Naive B cell (primary cell): Measurements from ENCODE around the gene POLL. TPM values are rescaled to one million over a fixed set of nuclear protein-coding genes. Genes with fewer than 3 reads are reported as not detected.
"Not testable (repeated sequence)": the region's sequence is repeated elsewhere in the genome, so short reads cannot be mapped to it uniquely, and the experiment has no call there.

Experiments
- ATAC-seq, 2 donors: fragments of 150-1000 bp; cut with Tn5 transposase; 2 replicates each; pipeline ENCODE4 v1.10.0; 2021; ENCODE audit warnings: low read depth in 2 of 2, mild to moderate bottlenecking in 2 of 2, moderate library complexity in 2 of 2
- DNase-seq: peaks from one replicate; pipeline ENCODE4 v3.0.0; 2022
- H3K27ac Mint-ChIP-seq, 6 donors: one replicate each; pipeline ENCODE4 v1.8.0; 2020 to 2022; ENCODE audit warnings: mild to moderate bottlenecking in 6 of 6, mixed read lengths in 6 of 6, moderate library complexity in 5 of 6, inconsistent platforms in 2 of 6
- H3K27me3 Mint-ChIP-seq, 3 donors: one replicate each; pipeline ENCODE4 v1.8.0; 2021 to 2022; ENCODE audit warnings: mixed read lengths in 3 of 3, mild to moderate bottlenecking in 1 of 3
- H3K36me3 Mint-ChIP-seq, 2 donors: one replicate each; pipeline ENCODE4 v1.8.0; 2020 to 2022; ENCODE audit warnings: mixed read lengths in 2 of 2, inconsistent platforms in 1 of 2, mild to moderate bottlenecking in 1 of 2
- H3K4me1 Mint-ChIP-seq, 3 donors: one replicate each; pipeline ENCODE4 v1.8.0; 2020 to 2022; ENCODE audit warnings: mixed read lengths in 3 of 3, inconsistent platforms in 1 of 3, mild to moderate bottlenecking in 1 of 3, moderate library complexity in 1 of 3
- H3K4me3 Mint-ChIP-seq, 8 donors: one replicate each; pipeline ENCODE4 v1.8.0; 2020 to 2022; ENCODE audit warnings: mild to moderate bottlenecking in 8 of 8, mixed read lengths in 8 of 8, moderate library complexity in 8 of 8, inconsistent platforms in 2 of 8
- H3K9me3 Mint-ChIP-seq, 7 donors: one replicate each; pipeline ENCODE4 v1.8.0; 2020 to 2022; ENCODE audit warnings: mixed read lengths in 7 of 7, mild to moderate bottlenecking in 5 of 7, inconsistent platforms in 2 of 7, moderate library complexity in 1 of 7
- polyA plus RNA-seq, 6 donors: library from polyadenylated mRNA; unstranded; fragments of 300-500 nt; fragmentation: Illumina TruSeq; gene quantifications; one replicate each; pipeline ENCODE4 v1.2.3, GENCODE V29; 2021; ENCODE audit warnings: low read depth in 6 of 6

Gene POLL
- polyA plus RNA-seq, 6 donors from 2014 or later: 0.98 to 16.2 (median 11.8) TPM

GRCh38 chr10:101597091-101597900 lies 9.2 kb upstream of the POLL start:
- Mint-ChIP-seq H3K4me3 (no peak overlapping the region), H3K4me1 (no peaks in the 10 kb centered on the region), H3K27ac (peak overlapping the region in 1 of 6 donors; percentile 91), H3K36me3 (no peaks in the 10 kb centered on the region), H3K9me3 (no peaks in the 10 kb centered on the region), H3K27me3 (no peaks in the 10 kb centered on the region)
- DNase-seq: no peak
- ATAC-seq: no peak

- no peaks in the 10 kb centered on the region for H3K9me3 Mint-ChIP-seq
- no peaks in the 10 kb centered on the region for H3K36me3 Mint-ChIP-seq
- H3K27me3 Mint-ChIP-seq: peaks cover 0 to under 1% (median 0%) of the 10 kb centered on the region in 3 donors
- no peak overlapping the region for H3K4me3 Mint-ChIP-seq
- H3K4me1 Mint-ChIP-seq: no peaks in the 10 kb centered on the region
- no peak for ATAC-seq
- DNase-seq: no peak
- no peak overlapping the region for H3K27ac Mint-ChIP-seq
Measured at GRCh38 chr10:101595591-101596433, 7.8 kb upstream of the POLL start.

- not testable (repeated sequence) for ATAC-seq, H3K27me3 Mint-ChIP-seq, H3K4me1 Mint-ChIP-seq, H3K27ac Mint-ChIP-seq, DNase-seq, H3K9me3 Mint-ChIP-seq, H3K4me3 Mint-ChIP-seq, H3K36me3 Mint-ChIP-seq
Measured at GRCh38 chr10:101593331-101593730, 5.3 kb upstream of the POLL start.

GRCh38 chr10:101588879-101589278 lies 822 bp upstream of the POLL start:
- Mint-ChIP-seq H3K36me3 (peaks cover 0 to 12% of the 10 kb centered on the region in 2 donors), H3K9me3 (no peaks in the 10 kb centered on the region), H3K27ac (peak overlapping the region in 2 of 6 donors; percentile 87 to 88), H3K27me3 (peaks cover 0 to 7% (median 0%) of the 10 kb centered on the region in 3 donors), H3K4me3 (peak overlapping the region; percentile 95 to 98 (median 97)), H3K4me1 (peaks cover 19 to 37% (median 20%) of the 10 kb centered on the region in 3 donors)
- DNase-seq (no peak), ATAC-seq (no peak)

DNA sequence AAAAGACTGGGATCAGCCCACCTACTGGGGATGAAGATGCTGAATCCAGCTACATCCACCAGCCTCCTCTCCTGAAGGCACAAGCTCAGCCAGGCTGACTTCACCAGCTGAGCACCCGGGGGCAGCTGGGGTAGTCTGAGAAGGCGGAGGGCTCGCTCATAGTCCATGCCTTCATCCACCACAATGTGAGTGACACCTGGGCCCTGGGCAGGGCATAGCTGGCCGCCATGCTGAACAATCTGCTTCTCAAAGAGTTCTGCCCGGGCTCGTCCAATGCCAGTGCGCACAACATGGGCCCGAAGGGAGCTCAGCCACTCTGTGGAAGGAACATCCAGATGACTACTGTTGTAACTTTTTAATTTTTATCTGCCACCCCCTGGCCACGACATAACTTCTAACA lies 2.2 kb downstream of the POLL start:
- Mint-ChIP-seq H3K9me3 (no peaks in the 10 kb centered on the region), H3K27me3 (peaks cover 0 to 6% (median 0%) of the 10 kb centered on the region in 3 donors), H3K4me1 (peaks cover 19 to 37% (median 24%) of the 10 kb centered on the region in 3 donors), H3K4me3 (peak overlapping the region in 3 of 8 donors; percentile 70 to 97 (median 70)), H3K27ac (no peak overlapping the region), H3K36me3 (peaks cover 7 to 12% of the 10 kb centered on the region in 2 donors)
- ATAC-seq (no peak), DNase-seq (no peak)

GRCh38 chr10:101580486-101581399 lies 7.3 kb downstream of the POLL start:
- no peak for ATAC-seq
- no peak overlapping the region for H3K27ac Mint-ChIP-seq

DNA sequence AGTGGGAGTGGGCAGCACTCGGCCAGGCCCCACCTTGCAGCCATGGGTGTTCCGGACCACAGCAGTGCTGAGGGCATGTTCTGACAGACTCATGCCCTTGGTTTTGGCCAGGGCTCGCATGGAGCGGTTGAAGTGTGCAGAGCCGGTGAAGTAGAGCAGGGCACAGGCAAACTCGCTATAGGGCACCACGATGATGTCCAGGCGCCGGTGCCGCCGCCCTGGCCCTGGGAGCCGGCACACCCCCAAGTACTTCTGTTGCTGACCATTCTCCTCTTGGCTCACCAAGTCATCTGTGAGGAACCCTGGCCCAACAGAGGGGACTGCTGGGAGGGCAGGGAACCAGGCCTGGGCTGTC lies 8.6 kb downstream of the POLL start:
- no peaks in the 10 kb centered on the region for H3K27me3 Mint-ChIP-seq
- H3K27ac Mint-ChIP-seq: no peak overlapping the region
- ATAC-seq: no peak
- H3K4me3 Mint-ChIP-seq: no peak overlapping the region
- no peak for DNase-seq
- peaks cover 7 to 18% of the 10 kb centered on the region in 2 donors for H3K36me3 Mint-ChIP-seq
- peaks cover 0 to 9% (median 4%) of the 10 kb centered on the region in 3 donors for H3K4me1 Mint-ChIP-seq
- H3K9me3 Mint-ChIP-seq: no peaks in the 10 kb centered on the region

More at GRCh38 chr10:101580486-101581399, 7.3 kb downstream of the POLL start:
- H3K36me3 Mint-ChIP-seq: peaks cover 7 to 26% of the 10 kb centered on the region in 2 donors
- no peak overlapping the region for H3K4me3 Mint-ChIP-seq
- no peaks in the 10 kb centered on the region for H3K9me3 Mint-ChIP-seq
- no peaks in the 10 kb centered on the region for H3K27me3 Mint-ChIP-seq
- peaks cover 0 to 9% (median 4%) of the 10 kb centered on the region in 3 donors for H3K4me1 Mint-ChIP-seq
- DNase-seq: no peak

- Mint-ChIP-seq H3K4me3 (no peak overlapping the region), H3K9me3 (no peaks in the 10 kb centered on the region), H3K27ac (peak overlapping the region in 2 of 6 donors; percentile 14 to 18), H3K4me1 (peaks cover 0 to 5% (median 4%) of the 10 kb centered on the region in 3 donors), H3K27me3 (no peaks in the 10 kb centered on the region), H3K36me3 (peaks cover 7 to 14% of the 10 kb centered on the region in 2 donors)
- DNase-seq: no peak
- ATAC-seq: no peak
Measured at GRCh38 chr10:101578803-101579515, 9.1 kb downstream of the POLL start.

DNA sequence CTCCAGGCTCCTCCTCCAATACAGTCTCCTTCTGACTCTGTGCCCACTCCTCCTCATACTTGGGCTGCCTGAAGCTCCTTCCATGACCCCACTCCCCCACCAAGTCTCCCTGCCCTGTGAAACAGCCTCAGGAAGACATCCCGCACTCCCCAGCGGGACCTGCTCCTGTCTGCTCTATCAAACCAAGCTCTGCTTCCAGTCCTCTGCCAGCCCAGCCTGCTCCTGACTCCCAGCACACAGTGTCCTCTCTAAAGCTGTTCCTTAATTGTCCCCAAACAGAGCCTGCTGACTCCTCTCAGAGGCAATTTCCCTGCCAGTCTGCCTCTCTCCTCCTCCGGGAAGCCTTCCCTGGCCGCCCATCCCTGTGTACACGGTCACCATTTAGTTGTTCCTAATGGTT lies 9.9 kb downstream of the POLL start:
- H3K4me3 Mint-ChIP-seq: no peak overlapping the region
- no peaks in the 10 kb centered on the region for H3K27me3 Mint-ChIP-seq
- H3K4me1 Mint-ChIP-seq: peaks cover 0 to 5% (median 0%) of the 10 kb centered on the region in 3 donors
- DNase-seq (no peak), ATAC-seq (no peak)
- H3K9me3 Mint-ChIP-seq: no peaks in the 10 kb centered on the region
- peak overlapping the region in 2 of 6 donors; percentile 33 to 83 for H3K27ac Mint-ChIP-seq
- H3K36me3 Mint-ChIP-seq: peaks cover 7 to 14% of the 10 kb centered on the region in 2 donors

DNA sequence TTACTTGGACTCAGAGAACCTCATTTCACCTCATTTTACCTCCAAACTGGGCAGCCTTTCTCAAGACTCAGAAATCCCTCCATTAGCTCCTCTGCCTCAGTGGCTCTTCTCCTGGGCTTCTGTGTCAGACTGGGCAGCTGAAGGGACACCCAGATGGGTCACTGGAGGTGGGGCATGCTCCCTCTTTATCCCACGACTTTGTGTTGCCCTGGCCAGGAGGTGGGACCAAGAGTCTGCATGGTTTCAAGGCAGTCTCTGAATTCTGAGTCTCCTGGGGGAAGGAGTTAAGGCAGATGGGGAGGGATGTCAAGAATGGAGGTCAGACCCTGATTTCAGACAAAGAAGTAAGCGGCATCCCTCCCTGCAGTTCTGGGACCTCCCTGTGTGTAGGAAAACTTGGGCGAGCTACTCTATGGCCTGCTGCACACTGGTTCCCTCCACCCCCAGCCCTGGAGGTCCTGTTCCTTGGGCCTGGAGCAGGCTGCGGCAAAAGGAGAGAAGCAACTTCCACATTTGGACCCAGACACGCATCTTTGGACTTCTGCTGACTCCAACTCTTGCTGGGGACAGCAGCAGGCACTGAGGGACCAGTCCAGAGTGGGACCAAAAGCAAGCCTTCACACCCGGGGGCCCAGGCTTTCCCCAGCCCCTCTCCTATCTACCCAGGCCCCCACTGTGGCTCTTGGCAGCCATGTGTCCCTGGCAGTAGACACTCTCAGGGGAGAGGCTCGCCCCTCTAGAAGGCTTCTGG lies 10.8 kb downstream of the POLL start:
- H3K27me3 Mint-ChIP-seq: no peaks in the 10 kb centered on the region
- peaks cover 0 to 5% (median 0%) of the 10 kb centered on the region in 3 donors for H3K4me1 Mint-ChIP-seq
- no peak for ATAC-seq
- no peak for DNase-seq
- H3K9me3 Mint-ChIP-seq: no peaks in the 10 kb centered on the region
- H3K27ac Mint-ChIP-seq: no peak overlapping the region
- H3K4me3 Mint-ChIP-seq: no peak overlapping the region
- H3K36me3 Mint-ChIP-seq: peaks cover 7 to 14% of the 10 kb centered on the region in 2 donors

GRCh38 chr10:101576211-101576863 lies 11.7 kb downstream of the POLL start:
- H3K27ac Mint-ChIP-seq: peak overlapping the region in 1 of 6 donors; percentile 18
- H3K27me3 Mint-ChIP-seq: no peaks in the 10 kb centered on the region
- DNase-seq (no peak), ATAC-seq (no peak)
- peak overlapping the region in 1 of 8 donors; percentile 1 for H3K4me3 Mint-ChIP-seq
- H3K36me3 Mint-ChIP-seq: peaks cover 0 to 14% of the 10 kb centered on the region in 2 donors
- peaks cover 0 to 5% (median 0%) of the 10 kb centered on the region in 3 donors for H3K4me1 Mint-ChIP-seq
- no peaks in the 10 kb centered on the region for H3K9me3 Mint-ChIP-seq
